Mesenchymal stem cell (in vitro differentiated cells and primary cell): ENCODE results near the gene NRXN3.

Source experiments
- DNase-seq: peaks from one replicate; pipeline ENCODE4 v3.0.0-alpha.2; 2013
- H2AFZ ChIP-seq: one replicate; pipeline ENCODE4 v1.6.1; 2013; ENCODE audit warnings: low read depth, mild to moderate bottlenecking, control low read depth, inconsistent platforms, low read length, moderate library complexity
- H2AK5ac ChIP-seq: 2 replicates; pipeline ENCODE4 v1.6.1; 2013; ENCODE audit warnings: low read length, moderate library complexity, mild to moderate bottlenecking, inconsistent platforms; ENCODE audit not compliant: severe bottlenecking
- H2BK120ac ChIP-seq: one replicate; pipeline ENCODE4 v1.6.1; 2013; ENCODE audit warnings: low read depth, mild to moderate bottlenecking, inconsistent platforms, low read length, moderate library complexity
- H2BK12ac ChIP-seq, 2 experiments: one replicate each; pipeline ENCODE4 v1.6.1; 2013; ENCODE audit warnings: inconsistent platforms in 2 of 2, low read length in 2 of 2, mild to moderate bottlenecking in 2 of 2, moderate library complexity in 2 of 2, control low read depth in 1 of 2
- H2BK15ac ChIP-seq: one replicate; pipeline ENCODE4 v1.6.1; 2013; ENCODE audit warnings: mild to moderate bottlenecking, low read depth, inconsistent platforms; ENCODE audit not compliant: poor library complexity, severe bottlenecking
- H2BK5ac ChIP-seq: 2 replicates; pipeline ENCODE4 v1.6.1; 2013; ENCODE audit warnings: low read depth, mild to moderate bottlenecking, low read length, control low read depth, inconsistent platforms; ENCODE audit not compliant: poor library complexity, severe bottlenecking
- H3K14ac ChIP-seq, 2 experiments: one replicate each; pipeline ENCODE4 v1.6.1; 2013; ENCODE audit warnings: inconsistent platforms in 2 of 2, low read length in 2 of 2, control low read depth in 1 of 2, mild to moderate bottlenecking in 1 of 2, moderate library complexity in 1 of 2
- H3K18ac ChIP-seq, 2 experiments: one replicate each; pipeline ENCODE4 v1.6.1; 2013; ENCODE audit warnings: inconsistent platforms in 2 of 2, low read length in 2 of 2, control low read depth in 1 of 2, low read depth in 1 of 2, mild to moderate bottlenecking in 1 of 2
- H3K23ac ChIP-seq, 2 experiments: one replicate each; pipeline ENCODE4 v1.6.1; 2013; ENCODE audit warnings: inconsistent platforms in 2 of 2, low read length in 2 of 2, mild to moderate bottlenecking in 2 of 2, moderate library complexity in 2 of 2, control low read depth in 1 of 2
- H3K27ac ChIP-seq: 2 replicates; pipeline ENCODE4 v1.5.1; 2013; ENCODE audit warnings: mild to moderate bottlenecking, moderate library complexity, low read length, control low read depth, inconsistent platforms; ENCODE audit not compliant: poor library complexity, severe bottlenecking
- H3K27me3 ChIP-seq, 2 experiments: 2 replicates each; pipeline versions ENCODE4 v1.6.1 to v1.7.0; 2013; ENCODE audit warnings: low read length in 2 of 2, mild to moderate bottlenecking in 2 of 2, moderate library complexity in 2 of 2, control low read depth in 1 of 2, inconsistent platforms in 1 of 2; ENCODE audit not compliant: control insufficient read depth in 1 of 2, insufficient read depth in 1 of 2
- H3K36me3 ChIP-seq, 2 experiments: 2 replicates each; pipeline versions ENCODE4 v1.6.1 to v1.7.0; 2013; ENCODE audit warnings: low read length in 2 of 2, control low read depth in 1 of 2, inconsistent platforms in 1 of 2, low read depth in 1 of 2, mild to moderate bottlenecking in 1 of 2; ENCODE audit not compliant: insufficient read depth in 2 of 2, control insufficient read depth in 1 of 2
- H3K4ac ChIP-seq, 2 experiments: one replicate each; pipeline ENCODE4 v1.6.1; 2013; ENCODE audit warnings: inconsistent platforms in 2 of 2, low read length in 2 of 2, mild to moderate bottlenecking in 2 of 2, moderate library complexity in 2 of 2, control low read depth in 1 of 2, low read depth in 1 of 2
- H3K4me1 ChIP-seq: 2 replicates; pipeline ENCODE4 v1.6.1; 2013; ENCODE audit warnings: low read depth, low read length, control low read depth; ENCODE audit not compliant: control insufficient read depth, insufficient read depth
- H3K4me2 ChIP-seq: 2 replicates; pipeline ENCODE4 v1.6.1; 2013; ENCODE audit warnings: low read length, mild to moderate bottlenecking, inconsistent platforms; ENCODE audit not compliant: poor library complexity, severe bottlenecking
- H3K4me3 ChIP-seq, 2 experiments: 2 replicates each; pipeline versions ENCODE4 v1.5.1 to v1.7.0; 2013; ENCODE audit warnings: low read length in 2 of 2, mild to moderate bottlenecking in 2 of 2, control low read depth in 1 of 2, low read depth in 1 of 2; ENCODE audit not compliant: insufficient read depth in 1 of 2
- H3K79me1 ChIP-seq: replicated peaks from 2 replicates; pipeline ENCODE4 v1.6.1; 2013; ENCODE audit warnings: mild to moderate bottlenecking, control low read depth, low read length, inconsistent platforms; ENCODE audit not compliant: poor library complexity, severe bottlenecking
- H3K9ac ChIP-seq: 2 replicates; pipeline ENCODE4 v1.7.0; 2013; ENCODE audit warnings: mild to moderate bottlenecking, low read length, moderate library complexity
- H3K9me3 ChIP-seq: 2 replicates; pipeline ENCODE4 v1.7.0; 2013; ENCODE audit warnings: mild to moderate bottlenecking, low read length; ENCODE audit not compliant: control insufficient read depth
- H4K8ac ChIP-seq: one replicate; pipeline ENCODE4 v1.6.1; 2013; ENCODE audit warnings: inconsistent platforms, mild to moderate bottlenecking, low read length, moderate library complexity
- H4K91ac ChIP-seq: one replicate; pipeline ENCODE4 v1.6.1; 2013; ENCODE audit warnings: mild to moderate bottlenecking, low read length, inconsistent platforms
- WGBS: methylation state at CpG from one replicate; pipeline ENCODE4 v1.1.7; 2013; ENCODE audit warnings: mixed read lengths; 5-methylcytosine and 5-hydroxymethylcytosine counted together

Gene NRXN3

GRCh38 chr14:79093531-79093930 is 923.4 kb downstream of the NRXN3 start:
- Histone ChIP-seq H2BK5ac (no peak overlapping the region), H3K9me3 (no peaks in the 10 kb centered on the region), H3K9ac (no peak overlapping the region), H3K18ac (no peak overlapping the region), H3K4me3 (no peak overlapping the region), H2BK12ac (no peak overlapping the region), H3K23ac (no peak overlapping the region), H3K79me1 (no peaks in the 10 kb centered on the region), H3K27me3 (no peaks in the 10 kb centered on the region), H2AFZ (no peak overlapping the region), H2BK120ac (no peak overlapping the region), H3K27ac (no peak overlapping the region), H4K8ac (no peak overlapping the region), H2BK15ac (no peak overlapping the region), H3K4me2 (no peak overlapping the region), H3K4me1 (no peaks in the 10 kb centered on the region), H3K4ac (no peak overlapping the region), H3K14ac (no peak overlapping the region), H3K36me3 (no peaks in the 10 kb centered on the region), H2AK5ac (no peak overlapping the region), H4K91ac (no peak overlapping the region)
- 94% methylated on average over 4 of the region's 5 CpGs for WGBS
- DNase-seq, result no peak

- H3K4ac ChIP-seq, result no peak overlapping the region
- H3K9ac ChIP-seq, result no peak overlapping the region
- H3K79me1 ChIP-seq, result no peaks in the 10 kb centered on the region
- H2BK12ac ChIP-seq, result no peak overlapping the region
- WGBS, result no CpG with 5 or more reads among the region's 2 CpGs
- no peak overlapping the region for H2BK5ac ChIP-seq
- H3K27me3 ChIP-seq, result no peaks in the 10 kb centered on the region
- H3K36me3 ChIP-seq, result no peaks in the 10 kb centered on the region
- no peak overlapping the region for H3K14ac ChIP-seq
- H4K8ac ChIP-seq, result no peak overlapping the region
- H3K27ac ChIP-seq, result no peak overlapping the region
- H3K18ac ChIP-seq, result no peak overlapping the region
- H2AK5ac ChIP-seq, result no peak overlapping the region
- no peak overlapping the region for H4K91ac ChIP-seq
- no peak for DNase-seq
- H3K4me2 ChIP-seq, result no peak overlapping the region
- no peak overlapping the region for H2BK15ac ChIP-seq
- no peak overlapping the region for H3K23ac ChIP-seq
- H2BK120ac ChIP-seq, result no peak overlapping the region
- H3K9me3 ChIP-seq, result no peaks in the 10 kb centered on the region
- no peaks in the 10 kb centered on the region for H3K4me1 ChIP-seq
- H2AFZ ChIP-seq, result no peak overlapping the region
- no peak overlapping the region for H3K4me3 ChIP-seq
Measured at GRCh38 chr14:79094951-79095350, 924.8 kb downstream of the NRXN3 start.

GRCh38 chr14:79096811-79097210 is 926.6 kb downstream of the NRXN3 start:
- Histone ChIP-seq H3K9ac (no peak overlapping the region), H3K4me3 (no peak overlapping the region), H2BK12ac (no peak overlapping the region), H3K36me3 (no peaks in the 10 kb centered on the region), H3K14ac (no peak overlapping the region), H3K4me1 (no peaks in the 10 kb centered on the region), H3K79me1 (no peaks in the 10 kb centered on the region), H2AK5ac (no peak overlapping the region), H3K4me2 (no peak overlapping the region), H3K27ac (no peak overlapping the region), H4K8ac (no peak overlapping the region), H2BK15ac (no peak overlapping the region), H2BK120ac (no peak overlapping the region), H3K27me3 (no peaks in the 10 kb centered on the region), H4K91ac (no peak overlapping the region), H2AFZ (no peak overlapping the region), H3K9me3 (no peaks in the 10 kb centered on the region), H3K18ac (no peak overlapping the region), H2BK5ac (no peak overlapping the region), H3K4ac (no peak overlapping the region), H3K23ac (no peak overlapping the region)
- no peak for DNase-seq
- no CpG with 5 or more reads among the region's 1 CpG for WGBS

- Histone ChIP-seq H2BK5ac (no peak overlapping the region), H2BK120ac (no peak overlapping the region), H3K79me1 (no peaks in the 10 kb centered on the region), H2BK15ac (no peak overlapping the region), H3K9me3 (no peaks in the 10 kb centered on the region), H4K91ac (no peak overlapping the region), H3K4me3 (no peak overlapping the region), H2BK12ac (no peak overlapping the region), H4K8ac (no peak overlapping the region), H3K4me1 (no peaks in the 10 kb centered on the region), H3K36me3 (no peaks in the 10 kb centered on the region), H2AFZ (no peak overlapping the region), H3K18ac (no peak overlapping the region), H3K27ac (no peak overlapping the region), H3K14ac (no peak overlapping the region), H3K4me2 (no peak overlapping the region), H3K23ac (no peak overlapping the region), H3K9ac (no peak overlapping the region), H2AK5ac (no peak overlapping the region), H3K27me3 (no peaks in the 10 kb centered on the region), H3K4ac (no peak overlapping the region)
- no peak for DNase-seq
- WGBS, result 88% methylated on average over 3 of the region's 3 CpGs
Measured at GRCh38 chr14:79098324-79098723, 928.2 kb downstream of the NRXN3 start.
